Thyroid gland (tissue), 4 donors: ENCODE results near the gene DAPL1.
"Not testable (repeated sequence)": the region's sequence is repeated elsewhere in the genome, so short reads cannot be mapped to it uniquely, and the experiment has no call there.

Experiments used
- POLR2A ChIP-seq, 2 donors: fragments of 450-650 bp; IDR thresholded peaks; one replicate each; pipeline ENCODE4 v1.6.1; 2017; ENCODE audit warnings: antibody characterized with exemption in 2 of 2, mild to moderate bottlenecking in 2 of 2, moderate library complexity in 1 of 2
- TF ChIP-seq, protein P1 (sequence below), 6 experiments: fragments of 200-600 bp in 3 of 6; fragments of 450-650 bp in 3 of 6; sonication (generic) in 3 of 6; IDR thresholded peaks; one replicate each; pipeline ENCODE4 v1.5.1; 2016 to 2019; ENCODE audit warnings: antibody characterized with exemption in 6 of 6, mild to moderate bottlenecking in 2 of 6, inconsistent platforms in 1 of 6, moderate library complexity in 1 of 6

- TF ChIP-seq, protein P1, sequence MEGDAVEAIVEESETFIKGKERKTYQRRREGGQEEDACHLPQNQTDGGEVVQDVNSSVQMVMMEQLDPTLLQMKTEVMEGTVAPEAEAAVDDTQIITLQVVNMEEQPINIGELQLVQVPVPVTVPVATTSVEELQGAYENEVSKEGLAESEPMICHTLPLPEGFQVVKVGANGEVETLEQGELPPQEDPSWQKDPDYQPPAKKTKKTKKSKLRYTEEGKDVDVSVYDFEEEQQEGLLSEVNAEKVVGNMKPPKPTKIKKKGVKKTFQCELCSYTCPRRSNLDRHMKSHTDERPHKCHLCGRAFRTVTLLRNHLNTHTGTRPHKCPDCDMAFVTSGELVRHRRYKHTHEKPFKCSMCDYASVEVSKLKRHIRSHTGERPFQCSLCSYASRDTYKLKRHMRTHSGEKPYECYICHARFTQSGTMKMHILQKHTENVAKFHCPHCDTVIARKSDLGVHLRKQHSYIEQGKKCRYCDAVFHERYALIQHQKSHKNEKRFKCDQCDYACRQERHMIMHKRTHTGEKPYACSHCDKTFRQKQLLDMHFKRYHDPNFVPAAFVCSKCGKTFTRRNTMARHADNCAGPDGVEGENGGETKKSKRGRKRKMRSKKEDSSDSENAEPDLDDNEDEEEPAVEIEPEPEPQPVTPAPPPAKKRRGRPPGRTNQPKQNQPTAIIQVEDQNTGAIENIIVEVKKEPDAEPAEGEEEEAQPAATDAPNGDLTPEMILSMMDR (IDR thresholded peaks at IDR 0.05) = not testable (repeated sequence)
- not testable (repeated sequence) for TF ChIP-seq POLR2A (IDR thresholded peaks at IDR 0.05)
Observed at GRCh38 chr2:158847526-158847925, 52.4 kb downstream of the DAPL1 start.
